Cardiac muscle cell (in vitro differentiated cells and primary cell): ENCODE measurements around the gene RTBDN. TPM values are rescaled to one million over a fixed set of nuclear protein-coding genes. Genes with fewer than 3 reads are reported as not detected.

ENCODE experiments used
- DNase-seq, 2 donors: peaks; one replicate each; pipeline versions ENCODE4 v3.0.0 to v3.0.0-alpha.2; 2010 to 2017; ENCODE audit warnings: low read depth in 1 of 2, low spot score in 1 of 2
- H3K27ac ChIP-seq: fragments of 200-600 bp; sonication (generic); 2 replicates; pipeline ENCODE4 v1.5.1; 2016
- H3K27me3 ChIP-seq: fragments of 200-600 bp; sonication (generic); 2 replicates; pipeline ENCODE4 v1.6.0; 2016; ENCODE audit warnings: control low read depth
- H3K36me3 ChIP-seq: fragments of 200-600 bp; sonication (generic); 2 replicates; pipeline ENCODE4 v1.5.1; 2016; ENCODE audit warnings: control low read depth
- H3K4me1 ChIP-seq: fragments of 200-600 bp; sonication (generic); 2 replicates; pipeline ENCODE4 v1.8.1; 2017; ENCODE audit warnings: low read depth, mild to moderate bottlenecking, mixed run types
- H3K4me3 ChIP-seq: fragments of 200-600 bp; sonication (generic); 2 replicates; pipeline ENCODE4 v1.5.1; 2016; ENCODE audit warnings: mild to moderate bottlenecking
- H3K9me3 ChIP-seq: fragments of 200-600 bp; sonication (generic); 2 replicates; pipeline ENCODE4 v1.5.1; 2017; ENCODE audit warnings: low read depth, mild to moderate bottlenecking, control low read depth
- CTCF ChIP-seq: IDR thresholded peaks from 2 replicates; pipeline ENCODE4 v1.5.1; 2012; ENCODE audit warnings: low read depth, mild to moderate bottlenecking, low read length
- polyA plus RNA-seq: library from polyadenylated mRNA; unstranded; fragments of >200 nt; fragmentation: Nextera tagmentation; extraction: Ambion mirVana; gene quantifications from 2 replicates; pipeline ENCODE4 v1.2.1, GENCODE V29; 2016
- total RNA-seq: library from RNA; depleted of rRNA; stranded (reverse); fragments of >200 nt; gene quantifications from 2 replicates; pipeline ENCODE4 v1.2.3, GENCODE V29; 2016

Gene RTBDN
- total and polyA plus RNA-seq, 2 experiments from 2014 or later = not detected

- Histone ChIP-seq H3K4me1 (no peaks in the 10 kb centered on the region), H3K36me3 (no peaks in the 10 kb centered on the region), H3K27me3 (peaks cover 45% of the 10 kb centered on the region), H3K27ac (no peak overlapping the region), H3K4me3 (peak overlapping the region; percentile 53), H3K9me3 (no peaks in the 10 kb centered on the region)
- no peak for TF ChIP-seq CTCF
- DNase-seq = peak; percentile 18 to 73
Measured at GRCh38 chr19:12833738-12834565, 427 bp downstream of the RTBDN start.

GRCh38 chr19:12833418-12833737 is 1.0 kb downstream of the RTBDN start:
- peaks cover 39% of the 10 kb centered on the region for H3K27me3 ChIP-seq
- peak overlapping the region; percentile 53 for H3K4me3 ChIP-seq

GRCh38 chr19:12828494-12828893 is 5.9 kb downstream of the RTBDN start:
- DNase-seq = peak; percentile 49 to 73
- no peaks in the 10 kb centered on the region for H3K9me3 ChIP-seq
- no peak overlapping the region for H3K4me3 ChIP-seq
- no peak for TF ChIP-seq CTCF
- H3K27ac ChIP-seq = no peak overlapping the region
- no peaks in the 10 kb centered on the region for H3K36me3 ChIP-seq
- H3K27me3 ChIP-seq = peaks cover 10% of the 10 kb centered on the region
- no peaks in the 10 kb centered on the region for H3K4me1 ChIP-seq

More at GRCh38 chr19:12833418-12833737, 1.0 kb downstream of the RTBDN start:
- Histone ChIP-seq H3K27ac (no peak overlapping the region), H3K9me3 (no peaks in the 10 kb centered on the region), H3K4me1 (no peaks in the 10 kb centered on the region), H3K36me3 (no peaks in the 10 kb centered on the region)
- no peak for DNase-seq
- no peak for TF ChIP-seq CTCF

- DNase-seq = peak; percentile 73 to 76
- no peaks in the 10 kb centered on the region for H3K36me3 ChIP-seq
Measured at GRCh38 chr19:12825254-12826131, 8.9 kb downstream of the RTBDN start.

More at GRCh38 chr19:12825254-12826131, 8.9 kb downstream of the RTBDN start:
- Histone ChIP-seq H3K9me3 (no peaks in the 10 kb centered on the region), H3K4me1 (no peaks in the 10 kb centered on the region), H3K27ac (no peak overlapping the region), H3K27me3 (peaks cover 1% of the 10 kb centered on the region), H3K4me3 (no peak overlapping the region)
- peak; percentile 42 for TF ChIP-seq CTCF
